ES-I3 (cell line): ENCODE data around the gene TMEM119.

ENCODE experiments used
- H3K36me3 ChIP-seq: 2 replicates; pipeline ENCODE4 v1.6.1; 2013; ENCODE audit warnings: mild to moderate bottlenecking, low read length, control low read depth, moderate library complexity; ENCODE audit not compliant: insufficient read depth
- H3K4me1 ChIP-seq: 2 replicates; pipeline ENCODE4 v1.6.1; 2013; ENCODE audit warnings: mild to moderate bottlenecking, control low read depth, low read length; ENCODE audit not compliant: insufficient read depth
- H3K9ac ChIP-seq: 2 replicates; pipeline ENCODE4 v1.6.1; 2013; ENCODE audit warnings: low read depth, mild to moderate bottlenecking, low read length, moderate library complexity
- H3K9me3 ChIP-seq: 2 replicates; pipeline ENCODE4 v1.6.1; 2013; ENCODE audit warnings: mild to moderate bottlenecking, low read length, moderate library complexity; ENCODE audit not compliant: control insufficient read depth, insufficient read depth

Gene TMEM119

DNA sequence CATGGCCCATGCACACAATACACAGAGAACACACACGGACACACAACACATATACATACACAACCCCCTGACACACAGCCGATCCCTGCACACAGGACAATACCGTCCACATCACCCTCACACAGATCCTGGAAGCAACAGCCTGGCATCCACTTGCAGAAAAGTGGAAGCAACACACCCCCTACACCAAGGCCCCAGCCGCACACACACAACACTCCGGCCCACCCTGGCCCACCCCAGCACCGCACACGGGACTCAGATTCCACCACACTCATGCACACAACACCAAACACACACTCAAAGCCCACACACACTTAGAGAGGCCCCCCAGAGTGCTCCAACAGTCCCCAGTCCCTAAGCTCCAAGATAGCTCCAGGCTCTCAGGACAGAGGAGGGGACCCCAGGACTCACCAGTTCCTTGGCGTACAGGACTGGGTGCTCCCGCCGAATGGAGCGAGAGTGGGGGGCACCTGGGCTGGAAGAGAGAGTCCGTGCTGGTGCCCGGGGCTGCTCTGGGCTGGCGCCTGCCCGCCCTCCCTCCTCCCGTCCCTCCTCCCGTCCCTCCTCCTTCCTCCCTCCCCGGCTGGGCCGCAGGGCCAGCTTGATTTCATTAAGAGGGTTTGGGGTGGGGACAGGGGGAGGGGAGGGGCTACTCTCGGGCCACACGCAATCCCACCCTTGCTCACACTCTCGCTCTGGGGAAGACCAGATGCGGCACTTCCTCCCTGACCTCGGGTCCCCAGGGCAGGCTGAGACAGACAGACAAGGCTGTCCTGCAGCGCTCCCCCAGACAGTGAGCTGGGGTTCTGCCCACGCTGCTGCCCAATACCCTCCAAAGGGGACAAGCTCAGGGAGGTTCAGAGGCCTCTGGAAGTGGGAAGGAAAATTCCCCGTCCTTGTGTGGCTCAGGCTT, at the start of gene TMEM119:
Gene TMEM119 (minus strand): TSS at position 526 of the 913 bp plus-strand sequence. CDS start 5,701 bp downstream, outside the sequence.
- H3K4me1 ChIP-seq: peaks cover 11% of the 10 kb centered on the region; the same call in 1 of the 2 replicates
- no peaks in the 10 kb centered on the region for H3K36me3 ChIP-seq
- no peak within 1 kb of the TSS for H3K9ac ChIP-seq
- H3K9me3 ChIP-seq: no peaks in the 10 kb centered on the region

GRCh38 chr12:108646600-108647579, 49.0 kb upstream of the TMEM119 start:
- Histone ChIP-seq H3K9ac (no peak overlapping the region), H3K4me1 (peaks cover under 1% of the 10 kb centered on the region), H3K9me3 (no peaks in the 10 kb centered on the region)

DNA sequence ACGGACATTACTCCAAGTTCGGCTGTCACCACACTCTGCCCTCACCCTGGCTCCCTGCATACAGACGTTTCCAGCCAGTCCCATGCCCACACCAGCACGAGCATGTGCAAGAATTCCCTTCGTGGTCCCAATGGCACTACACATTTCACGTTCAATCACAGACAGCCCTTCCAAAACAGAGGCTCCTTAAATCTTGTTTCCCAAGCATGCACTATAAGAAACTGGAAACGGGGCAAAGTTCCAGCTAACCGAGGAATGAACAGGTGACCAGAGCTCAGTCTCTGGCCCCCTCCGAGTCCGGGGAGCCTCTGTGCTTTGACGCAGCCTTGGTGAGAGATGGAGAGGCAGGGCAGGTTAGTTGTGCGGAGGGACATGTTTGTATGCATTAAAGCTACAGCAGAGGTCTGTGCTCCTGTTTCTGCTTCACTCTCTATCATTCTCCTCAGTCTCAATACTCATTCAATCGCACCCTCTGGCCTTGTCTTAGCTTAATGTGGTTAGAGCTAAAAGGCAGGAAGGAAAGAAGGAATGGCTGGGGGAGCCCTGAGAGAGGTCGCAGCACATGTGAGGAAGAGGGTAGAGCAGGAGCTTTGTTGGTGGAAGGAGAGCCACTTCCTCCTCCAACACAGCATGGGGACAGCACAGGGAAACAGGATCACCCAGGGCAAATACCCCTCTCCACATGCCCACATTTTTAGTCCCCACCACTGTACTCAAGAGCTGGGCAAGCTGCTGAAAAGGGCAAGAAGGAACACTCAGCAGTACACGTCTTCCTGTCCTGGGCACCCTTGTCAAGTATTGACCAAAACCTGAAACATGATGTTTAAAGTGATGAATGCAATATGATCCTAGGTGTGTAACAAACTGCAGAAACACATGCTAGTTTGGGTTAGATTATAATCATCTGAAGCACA, 48.1 kb upstream of the TMEM119 start:
- H3K9me3 ChIP-seq: no peaks in the 10 kb centered on the region
- no peak overlapping the region for H3K9ac ChIP-seq
- peaks cover 30% of the 10 kb centered on the region for H3K36me3 ChIP-seq
- H3K4me1 ChIP-seq: peaks cover 10% of the 10 kb centered on the region

More at GRCh38 chr12:108646600-108647579, 49.0 kb upstream of the TMEM119 start:
- H3K36me3 ChIP-seq: peaks cover 38% of the 10 kb centered on the region

GRCh38 chr12:108644811-108645120, 46.9 kb upstream of the TMEM119 start:
- H3K36me3 ChIP-seq: peaks cover 23% of the 10 kb centered on the region

DNA sequence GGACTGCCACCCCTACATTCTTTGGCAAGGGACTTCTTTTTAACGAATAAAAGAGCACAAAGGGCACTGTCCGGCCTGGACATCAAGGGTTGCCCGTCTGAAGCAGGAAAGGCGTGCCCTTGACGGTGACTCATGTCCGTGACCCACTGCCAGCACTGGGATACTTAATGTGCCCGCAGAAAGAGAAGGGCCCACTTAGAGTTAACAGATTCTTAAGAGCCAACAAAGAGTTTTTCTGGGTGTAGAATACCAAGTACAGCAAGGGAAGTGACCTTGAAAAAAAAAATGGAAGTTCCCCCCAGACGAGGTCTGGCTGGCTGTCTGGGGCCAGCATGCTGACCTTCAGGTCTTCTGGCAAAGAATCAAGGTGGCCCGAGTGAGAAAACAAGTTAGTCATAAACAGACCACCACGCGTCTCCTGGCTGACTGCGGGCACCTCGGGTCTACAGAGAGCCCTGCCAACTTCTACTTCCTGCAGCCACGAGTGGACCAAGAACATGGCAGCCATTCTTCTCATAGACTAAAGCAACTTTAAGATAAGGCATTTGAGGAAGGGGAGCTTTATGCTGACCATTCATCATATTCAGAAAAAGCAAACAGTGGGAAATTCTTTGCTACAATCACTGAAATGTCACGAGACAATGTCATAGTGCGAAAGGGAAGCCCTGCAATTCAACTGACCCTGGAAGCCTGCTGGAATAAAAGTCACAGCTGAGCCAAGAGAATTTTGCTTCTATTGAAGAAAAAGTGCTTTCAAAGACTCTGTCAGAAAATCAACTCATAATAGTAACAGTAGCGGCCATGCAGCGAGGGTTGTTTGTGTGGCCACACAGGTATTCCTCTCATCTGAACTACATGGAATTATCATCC, 46.3 kb upstream of the TMEM119 start:
- Histone ChIP-seq H3K36me3 (peaks cover 17% of the 10 kb centered on the region), H3K9me3 (no peaks in the 10 kb centered on the region), H3K9ac (no peak overlapping the region), H3K4me1 (peaks cover 11% of the 10 kb centered on the region)

More at GRCh38 chr12:108644811-108645120, 46.9 kb upstream of the TMEM119 start:
- H3K9ac ChIP-seq: no peak overlapping the region
- H3K9me3 ChIP-seq: no peaks in the 10 kb centered on the region
- peaks cover 10% of the 10 kb centered on the region for H3K4me1 ChIP-seq

- H3K9ac ChIP-seq: no peak overlapping the region
- H3K36me3 ChIP-seq: peaks cover 12% of the 10 kb centered on the region
- H3K9me3 ChIP-seq: no peaks in the 10 kb centered on the region
- H3K4me1 ChIP-seq: peaks cover 21% of the 10 kb centered on the region
These were observed 45.2 kb upstream of the TMEM119 start for GRCh38 chr12:108642899-108643654.

DNA sequence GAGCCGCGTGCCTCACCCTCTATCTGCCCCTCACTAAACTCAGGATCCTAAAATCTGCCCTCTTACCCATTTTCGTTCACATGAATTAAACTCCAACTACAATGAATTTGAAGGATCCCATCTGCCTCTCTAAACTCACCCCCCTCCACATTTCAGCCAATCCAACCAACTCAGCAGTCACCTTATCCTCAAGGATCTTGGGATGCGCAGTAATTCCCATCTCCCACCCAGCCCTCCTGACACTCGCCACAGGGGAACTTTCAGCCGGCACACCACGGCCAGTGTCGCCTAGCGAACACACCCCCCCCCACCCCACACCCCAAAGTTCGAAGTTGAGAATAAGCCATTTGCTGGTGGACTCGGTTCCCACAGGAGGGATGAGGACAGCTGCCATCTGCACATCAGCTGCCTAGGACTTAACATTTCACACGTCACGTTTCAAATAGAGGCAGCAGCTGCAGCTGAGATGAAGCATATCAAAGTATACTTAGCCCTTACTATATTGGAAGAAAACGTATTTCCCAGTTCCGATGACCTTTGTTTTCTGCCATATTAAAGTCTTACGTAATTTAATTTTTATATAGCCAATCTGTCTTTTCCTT, 44.5 kb upstream of the TMEM119 start:
- Histone ChIP-seq H3K4me1 (peaks cover 28% of the 10 kb centered on the region), H3K9me3 (no peaks in the 10 kb centered on the region), H3K36me3 (peaks cover 8% of the 10 kb centered on the region), H3K9ac (no peak overlapping the region)

DNA sequence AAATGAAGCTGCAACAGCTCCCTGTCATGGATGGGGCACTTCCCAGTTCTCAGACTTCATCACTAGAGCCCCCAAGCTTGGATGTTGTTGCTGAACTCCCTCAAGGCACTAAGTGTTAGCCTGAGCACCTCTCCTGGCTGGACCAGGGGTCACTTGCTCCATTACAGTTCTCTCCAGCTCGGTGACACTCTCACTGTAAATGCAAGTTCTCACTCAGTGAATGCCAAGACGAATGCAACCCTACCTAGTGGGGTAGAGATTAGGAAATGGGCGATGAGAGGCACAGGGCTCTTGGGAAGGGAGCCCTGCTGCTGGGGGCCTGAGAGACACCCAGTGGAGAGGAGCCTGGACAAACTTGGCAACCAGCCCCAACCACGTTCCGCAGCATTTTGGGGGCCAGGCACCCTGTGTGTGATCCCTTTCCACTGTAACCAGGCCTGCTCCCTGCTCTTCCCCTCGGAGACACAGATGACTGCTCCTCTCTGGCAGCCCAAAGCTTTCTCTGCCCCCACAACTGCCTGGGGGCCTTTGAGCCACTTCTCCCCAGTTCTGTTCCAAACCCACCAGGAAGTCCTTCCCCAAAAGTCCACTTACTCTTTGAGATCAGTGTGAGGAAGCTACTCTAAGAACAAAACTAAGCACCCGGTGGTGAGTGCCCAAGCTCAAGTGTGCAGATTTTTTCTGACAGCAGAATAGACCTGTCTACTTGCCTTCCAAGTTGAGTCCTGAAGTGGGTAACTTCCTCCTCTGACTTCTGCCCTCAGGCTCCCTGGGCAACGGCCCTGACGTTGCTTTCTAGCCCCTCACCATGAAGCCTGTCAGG, 43.8 kb upstream of the TMEM119 start:
- H3K9me3 ChIP-seq: no peaks in the 10 kb centered on the region
- H3K36me3 ChIP-seq: peaks cover 8% of the 10 kb centered on the region
- H3K4me1 ChIP-seq: peaks cover 33% of the 10 kb centered on the region
- H3K9ac ChIP-seq: no peak overlapping the region

DNA sequence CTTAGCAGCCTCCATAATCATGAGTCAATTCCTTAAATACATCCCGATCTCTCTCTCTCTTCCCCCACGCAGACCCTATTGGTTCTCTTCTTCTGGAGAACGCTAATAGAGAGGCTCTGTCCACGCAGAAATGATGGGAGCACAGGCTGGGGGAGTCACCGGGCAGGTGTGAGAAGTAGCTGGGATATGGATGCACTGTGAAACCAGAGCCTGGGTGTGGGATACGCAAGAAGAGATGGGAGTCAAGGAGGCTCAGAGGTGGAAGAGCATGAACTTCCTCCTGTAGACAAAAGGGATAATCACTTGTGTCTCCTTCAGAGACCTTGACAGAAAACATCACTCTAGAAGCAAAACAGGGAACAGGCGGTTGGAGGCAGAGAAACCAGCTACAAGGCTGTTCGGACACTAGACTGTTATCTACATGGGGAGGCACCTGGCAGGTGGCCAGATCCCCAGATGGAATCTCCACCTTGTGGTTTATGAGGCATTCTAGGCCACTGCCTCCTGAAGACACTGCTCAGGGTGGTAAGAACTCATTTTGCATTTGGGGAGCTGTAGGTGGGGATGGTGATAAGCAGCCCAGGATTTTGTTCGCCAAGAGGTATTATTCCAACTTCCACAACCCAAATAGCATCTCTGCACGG, 43.0 kb upstream of the TMEM119 start:
- Histone ChIP-seq H3K9ac (no peak overlapping the region), H3K36me3 (peaks cover 5% of the 10 kb centered on the region), H3K9me3 (no peaks in the 10 kb centered on the region), H3K4me1 (peaks cover 33% of the 10 kb centered on the region)

GRCh38 chr12:108638997-108639822, 41.3 kb upstream of the TMEM119 start:
- H3K4me1 ChIP-seq: peaks cover 45% of the 10 kb centered on the region
- no peak overlapping the region for H3K9ac ChIP-seq
- H3K9me3 ChIP-seq: no peaks in the 10 kb centered on the region
- 0 out of 2 replicates have a peak, but pooled peaks cover 2% of the 10 kb centered on the region for H3K36me3 ChIP-seq
